ENCODE data around the gene KRT71.
"Not testable (repeated sequence)": the region's sequence is repeated elsewhere in the genome, so short reads cannot be mapped to it uniquely, and the experiment has no call there.

Gene KRT71

DNA sequence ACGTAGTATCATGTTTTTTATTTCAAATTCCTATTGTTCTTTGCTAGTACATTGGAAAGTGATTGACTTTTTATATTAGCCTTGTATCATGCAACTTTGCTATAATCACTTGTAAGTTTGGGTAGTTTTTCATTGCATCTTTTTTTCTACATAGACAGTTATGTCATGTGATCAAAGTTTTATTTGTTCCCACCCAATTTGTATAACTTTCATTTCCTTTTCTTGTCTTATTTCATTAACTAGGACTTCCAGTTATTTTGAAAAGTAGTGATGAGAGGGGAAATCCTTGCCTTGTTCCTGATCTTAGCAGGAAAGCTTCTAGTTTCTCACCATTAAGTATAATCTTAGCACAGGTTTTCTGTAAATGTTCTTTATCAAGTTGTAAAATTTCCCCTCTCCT lies 50.1 kb downstream of the KRT71 start:
- no peak for DNase-seq
- intact Hi-C loops (cut with DNase I), result no loop called here

DNA sequence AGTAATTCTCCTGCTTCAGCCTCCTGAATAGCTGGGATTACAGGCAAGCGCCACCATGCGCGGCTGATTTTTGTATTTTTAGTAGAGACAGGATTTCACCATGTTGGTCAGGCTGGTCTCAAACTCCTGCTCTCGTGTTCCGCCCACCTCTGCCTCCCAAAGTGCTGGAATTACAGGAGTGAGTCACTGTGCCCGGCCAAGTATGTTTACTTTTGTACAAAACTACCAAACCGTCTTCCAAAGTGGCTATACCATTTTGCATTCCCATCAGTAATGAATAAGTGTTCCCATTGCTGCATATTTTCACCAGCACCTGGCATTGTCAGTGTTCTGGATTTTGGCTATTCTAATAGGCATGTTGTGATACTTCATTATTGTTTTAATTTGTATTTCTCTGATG lies 51.5 kb downstream of the KRT71 start:
- DNase-seq, result no peak
- intact Hi-C loops (cut with DNase I), result no loop called here

DNA sequence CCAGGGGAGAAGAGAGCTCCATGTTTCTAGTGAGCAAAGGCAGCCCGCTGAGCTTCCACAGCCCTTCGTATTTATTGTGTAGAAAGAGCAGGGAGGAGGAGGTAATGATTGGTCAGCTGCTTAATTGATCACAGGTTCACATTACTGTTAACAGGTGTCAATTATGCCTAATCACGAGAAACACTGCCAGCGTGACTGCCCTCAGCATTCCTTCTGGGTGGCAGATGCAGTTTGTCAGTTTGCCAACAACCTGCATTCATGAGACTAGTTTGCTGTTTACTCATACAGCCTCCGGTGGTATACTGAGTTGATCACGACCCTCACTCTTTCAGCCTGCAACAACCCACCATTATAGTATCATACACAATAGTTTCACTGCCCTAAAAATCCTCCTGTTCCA lies 52.4 kb downstream of the KRT71 start:
- DNase-seq; intact Hi-C loops (cut with DNase I): not testable (repeated sequence)

DNA sequence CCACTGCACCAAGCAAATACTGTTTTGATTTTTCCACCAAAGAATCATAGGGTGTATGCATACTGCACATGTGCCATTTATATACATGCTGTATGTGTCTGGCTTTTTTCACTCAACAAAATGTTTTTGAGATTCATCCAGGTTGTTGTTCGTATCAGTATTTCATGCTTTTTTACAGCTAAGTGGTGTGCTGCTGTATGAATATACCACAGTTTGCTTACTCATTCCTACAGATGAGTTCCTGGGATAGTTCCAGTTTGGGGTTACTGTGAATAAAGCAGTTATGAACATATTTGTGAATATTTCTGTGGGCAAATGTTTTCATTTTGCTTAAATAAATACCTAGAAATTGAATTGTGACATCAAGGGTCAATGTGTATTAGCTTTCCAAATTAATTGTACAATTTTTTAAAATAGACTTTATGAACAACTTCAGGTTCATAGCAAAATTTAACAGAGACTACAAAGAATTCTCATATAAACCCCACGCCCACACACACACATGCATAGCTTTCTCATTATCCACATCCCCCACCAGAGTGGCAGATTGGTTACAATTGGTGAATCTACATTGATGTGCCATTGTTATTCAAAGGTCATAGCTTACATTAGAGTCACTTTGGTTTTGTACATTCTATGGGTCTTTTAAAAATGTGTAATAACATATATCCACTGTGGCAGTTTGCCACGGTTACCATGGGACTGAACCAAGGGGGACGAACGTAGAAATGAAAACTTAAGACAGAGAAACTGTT lies 53.0 kb downstream of the KRT71 start:
- intact Hi-C loops (cut with DNase I), result no loop called here
- DNase-seq, result no peak

DNA sequence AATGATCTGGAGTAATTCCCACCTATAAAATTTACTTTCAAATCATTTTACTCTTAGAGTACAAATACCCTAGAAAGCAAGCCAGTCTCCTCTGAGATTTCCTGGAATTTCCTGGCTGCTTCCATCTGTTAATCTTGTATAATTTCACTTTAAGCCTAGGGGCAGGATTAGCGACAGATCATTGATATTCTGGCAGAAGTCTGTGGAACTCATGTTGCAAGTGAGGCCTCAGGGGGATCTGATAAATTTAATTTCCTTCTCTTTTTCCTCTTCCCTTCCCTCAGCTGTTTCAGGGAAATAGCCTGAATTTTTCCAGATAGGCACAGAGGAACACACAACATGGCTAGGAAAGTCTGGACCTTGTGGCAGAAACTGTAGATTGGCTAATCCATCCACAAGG lies 54.0 kb downstream of the KRT71 start:
- no peak for DNase-seq
- intact Hi-C loops (cut with DNase I), result no loop called here

GRCh38 chr12:52497975-52498374 lies 55.0 kb downstream of the KRT71 start:
- intact Hi-C loops (cut with DNase I), result no loop called here
- no peak for DNase-seq

- intact Hi-C loops (cut with DNase I), result no loop called here
- DNase-seq, result no peak
Observed at GRCh38 chr12:52496590-52497071, 56.3 kb downstream of the KRT71 start.

DNA sequence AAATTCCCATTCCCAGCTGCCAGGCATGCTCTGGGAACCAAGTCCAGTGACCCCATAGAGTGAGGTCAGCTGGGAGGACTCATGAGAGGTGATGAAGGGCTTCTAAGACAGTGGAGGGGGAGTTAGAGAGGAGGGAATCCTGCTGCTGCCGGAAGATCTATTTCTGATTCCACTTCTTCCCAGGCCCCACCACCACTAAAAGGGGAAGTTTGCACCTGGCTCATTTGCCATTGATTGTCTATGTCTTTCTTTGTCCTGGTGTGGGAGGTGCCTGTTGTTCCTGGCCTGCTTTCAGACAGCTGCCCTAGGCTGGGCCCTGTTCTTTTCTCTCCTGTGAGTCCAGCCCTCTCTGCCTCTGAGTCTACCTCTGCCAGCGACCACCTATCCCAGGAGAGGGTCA lies 56.9 kb downstream of the KRT71 start:
- intact Hi-C loops (cut with DNase I), result no loop called here
- DNase-seq, result no peak

- peak in 2 of 10 donors; percentile 80 to 82 for DNase-seq
- intact Hi-C loops (cut with DNase I), result no loop called here
Observed at GRCh38 chr12:52495389-52495788, 57.6 kb downstream of the KRT71 start.

DNA sequence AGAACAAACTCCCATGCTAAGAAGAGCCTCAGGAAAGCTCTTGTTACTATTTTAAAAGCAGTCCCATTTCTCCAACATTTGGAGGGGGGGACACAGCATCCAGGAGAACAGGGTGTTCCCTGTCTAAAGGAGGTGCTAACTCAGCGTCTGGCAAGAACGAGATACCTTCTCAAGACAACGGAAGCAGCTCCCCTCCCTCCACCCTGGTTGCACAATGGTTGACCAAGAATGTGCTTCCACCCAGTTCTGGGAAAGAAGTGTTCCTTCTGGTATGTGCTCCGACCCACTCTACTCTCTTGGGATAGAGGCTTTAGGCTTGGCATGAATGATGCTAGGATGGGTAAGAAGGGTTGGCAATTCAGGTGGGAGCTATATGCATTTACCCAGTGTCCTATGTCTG lies 58.4 kb downstream of the KRT71 start:
- no peak for DNase-seq
- intact Hi-C loops (cut with DNase I), result no loop called here

- no peak for DNase-seq
Observed at GRCh38 chr12:52494100-52494499, 58.8 kb downstream of the KRT71 start.

More at GRCh38 chr12:52494100-52494499, 58.8 kb downstream of the KRT71 start:
- intact Hi-C loops (cut with DNase I), result no loop called here
